HCT116 (cell line): ENCODE measurements around the gene ADAMTS20. TPM values are rescaled to one million over a fixed set of nuclear protein-coding genes. Genes with fewer than 3 reads are reported as not detected.
A peak's percentile ranks its signal among the peaks of the same experiment; 100 is the strongest.

Experiments used
- ATAC-seq: fragments of 200-7000 bp; cut with Tn5 transposase; 2 replicates; pipeline ENCODE4 v1.9.1; 2020; ENCODE audit warnings: mild to moderate bottlenecking, moderate library complexity
- BruUV-seq: library from RNA; stranded (reverse); fragments of 400-500 nt; replicated peaks from 2 replicates; lab custom pipeline; 2021; lab: Mats Ljungman, UMichigan
- CTCF ChIA-PET: fragments of 300-600 bp; sonication (Branson Sonifier 250); formaldehyde crosslinking; loops from one replicate; lab custom pipeline; 2021; ENCODE audit warnings: antibody characterized with exemption; lab: Charles Lee
- POLR2A ChIA-PET: fragments of 300-600, 350-600 bp; sonication (Branson Sonifier 250); formaldehyde crosslinking; loops from one replicate; lab custom pipeline; 2021; ENCODE audit warnings: antibody characterized with exemption; lab: Charles Lee
- RAD21 ChIA-PET, 2 experiments: fragments of 300-600 bp; sonication (Branson Sonifier 250); formaldehyde crosslinking; loops; one replicate each; lab custom pipeline; 2023; ENCODE audit warnings: low total read pairs in 2 of 2; ENCODE audit not compliant: uncharacterized antibody in 2 of 2, unreplicated experiment in 2 of 2, low non-redundant PET in 1 of 2; lab: Charles Lee
- DNase-seq: peaks from one replicate; pipeline ENCODE4 v3.0.0-alpha.2; 2010; ENCODE audit warnings: low read depth, low spot score
- H2AFZ ChIP-seq: fragments of 200-600 bp; shearing (Covaris generic), sonication (generic); 2 replicates; pipeline ENCODE4 v1.6.1; 2017; ENCODE audit warnings: low read depth, mixed run types, mixed read lengths, antibody characterized with exemption, low read length; ENCODE audit not compliant: poor library complexity, severe bottlenecking
- H3K27ac ChIP-seq: 2 replicates; pipeline ENCODE4 v1.5.1; 2012; ENCODE audit warnings: low read depth, low read length
- H3K27me3 ChIP-seq: fragments of 200-600 bp; sonication (generic); 2 replicates; pipeline ENCODE4 v1.6.1; 2016; ENCODE audit warnings: mixed run types, low read length, mixed read lengths; ENCODE audit not compliant: insufficient read depth
- H3K36me3 ChIP-seq, 2 experiments: fragments of 200-500 bp in 1 of 2; fragments of 200-600 bp in 1 of 2; sonication (Bioruptor generic) in 1 of 2; sonication (generic) in 1 of 2; 2 replicates each; pipeline versions ENCODE4 v1.5.1 to v1.6.1; 2014 to 2016; ENCODE audit warnings: low read length in 2 of 2, inconsistent platforms in 1 of 2, mixed read lengths in 1 of 2, mixed run types in 1 of 2; ENCODE audit not compliant: insufficient read depth in 2 of 2, control insufficient read depth in 1 of 2
- H3K4me1 ChIP-seq, 2 experiments: fragments of 200-600 bp in 1 of 2; sonication (generic) in 1 of 2; 2 replicates each; pipeline versions ENCODE4 v1.5.1 to v1.6.1; 2012 to 2017; ENCODE audit warnings: low read length in 2 of 2, inconsistent platforms in 1 of 2, mild to moderate bottlenecking in 1 of 2, mixed read lengths in 1 of 2, mixed run types in 1 of 2, moderate library complexity in 1 of 2; ENCODE audit not compliant: insufficient read depth in 2 of 2, control insufficient read depth in 1 of 2
- H3K4me2 ChIP-seq: fragments of 200-600 bp; sonication (generic); 2 replicates; pipeline ENCODE4 v1.6.1; 2017; ENCODE audit warnings: mixed run types, low read length, mixed read lengths
- H3K4me3 ChIP-seq, 2 experiments: fragments of 200-600 bp in 1 of 2; sonication (generic) in 1 of 2; replicated peaks in 1 of 2; 2 replicates each; pipeline ENCODE4 v1.5.1; 2011 to 2016; ENCODE audit warnings: low read length in 2 of 2, control low read depth in 1 of 2, low read depth in 1 of 2, mild to moderate bottlenecking in 1 of 2, mixed read lengths in 1 of 2, mixed run types in 1 of 2
- H3K79me2 ChIP-seq: fragments of 200-600 bp; sonication (generic); 2 replicates; pipeline ENCODE4 v1.6.1; 2017; ENCODE audit warnings: mild to moderate bottlenecking, mixed run types, low read length, moderate library complexity, mixed read lengths; ENCODE audit not compliant: insufficient read depth
- H3K9ac ChIP-seq: fragments of 200-600 bp; sonication (generic); 2 replicates; pipeline ENCODE4 v1.6.1; 2016; ENCODE audit warnings: low read length, mixed read lengths
- H3K9me2 ChIP-seq: fragments of 200-600 bp; sonication (generic), shearing (Covaris generic); 2 replicates; pipeline ENCODE4 v1.6.1; 2017; ENCODE audit warnings: mixed run types, mild to moderate bottlenecking, moderate library complexity; ENCODE audit not compliant: insufficient read depth
- H3K9me3 ChIP-seq, 2 experiments: fragments of 200-500 bp in 1 of 2; fragments of 200-600 bp in 1 of 2; sonication (Bioruptor generic) in 1 of 2; sonication (generic) in 1 of 2; 2 replicates each; pipeline ENCODE4 v1.6.1; 2014 to 2017; ENCODE audit warnings: low read length in 2 of 2, mixed read lengths in 2 of 2, inconsistent platforms in 1 of 2, low read depth in 1 of 2, mild to moderate bottlenecking in 1 of 2, mixed run types in 1 of 2, moderate library complexity in 1 of 2; ENCODE audit not compliant: control insufficient read depth in 1 of 2, insufficient read depth in 1 of 2
- H4K20me1 ChIP-seq: fragments of 200-600 bp; sonication (generic), shearing (Covaris generic); 2 replicates; pipeline ENCODE4 v1.6.1; 2017; ENCODE audit warnings: mixed run types, mild to moderate bottlenecking, moderate library complexity; ENCODE audit not compliant: insufficient read depth
- ATF3 ChIP-seq: IDR thresholded peaks from 2 replicates; pipeline ENCODE4 v1.6.1; 2012
- CBX3 ChIP-seq: IDR thresholded peaks from 2 replicates; pipeline ENCODE4 v1.6.1; 2012; ENCODE audit warnings: low read depth
- CEBPB ChIP-seq: IDR thresholded peaks from 2 replicates; pipeline ENCODE4 v1.6.1; 2012; ENCODE audit warnings: low read depth
- CTCF ChIP-seq, 3 experiments: fragments of 200-600 bp in 1 of 3; sonication (generic) in 1 of 3; IDR thresholded peaks in 2 of 3; conservative IDR thresholded peaks in 1 of 3; 2 replicates each; pipeline ENCODE4 v1.5.1; 2012 to 2017; ENCODE audit warnings: low read depth in 2 of 3, low read length in 2 of 3, antibody characterized with exemption in 1 of 3, borderline replicate concordance in 1 of 3, control low read depth in 1 of 3, mild to moderate bottlenecking in 1 of 3, mixed read lengths in 1 of 3, mixed run types in 1 of 3, moderate library complexity in 1 of 3; ENCODE audit not compliant: insufficient read depth in 1 of 3
- EGR1 ChIP-seq: IDR thresholded peaks from 2 replicates; pipeline ENCODE4 v1.6.1; 2012; ENCODE audit warnings: low read depth
- FOSL1 ChIP-seq: IDR thresholded peaks from 2 replicates; pipeline ENCODE4 v1.6.1; 2012; ENCODE audit warnings: low read depth
- JUND ChIP-seq: IDR thresholded peaks from 2 replicates; pipeline ENCODE4 v1.6.1; 2012
- POLR2AphosphoS5 ChIP-seq: IDR thresholded peaks from 2 replicates; pipeline ENCODE4 v1.6.1; 2011; ENCODE audit warnings: mild to moderate bottlenecking, low read depth, low read length, moderate library complexity
- REST ChIP-seq: IDR thresholded peaks from 2 replicates; pipeline ENCODE4 v1.6.1; 2012; ENCODE audit warnings: low read depth
- SIN3A ChIP-seq: IDR thresholded peaks from 2 replicates; pipeline ENCODE4 v1.6.1; 2012; ENCODE audit warnings: low read depth
- TCF7L2 ChIP-seq: IDR thresholded peaks from 2 replicates; pipeline ENCODE4 v1.7.0; 2011; ENCODE audit warnings: borderline replicate concordance, inconsistent platforms; ENCODE audit not compliant: insufficient read depth, insufficient read length; ENCODE audit errors: extremely low read depth
- ZBTB33 ChIP-seq: IDR thresholded peaks from 2 replicates; pipeline ENCODE4 v1.6.1; 2011; ENCODE audit warnings: mild to moderate bottlenecking, low read length, moderate library complexity; ENCODE audit not compliant: insufficient replicate concordance; ENCODE audit errors: extremely low read depth
- ZFX ChIP-seq: fragments of 450-650 bp; IDR thresholded peaks from 2 replicates; pipeline ENCODE4 v1.6.1; 2017
- intact Hi-C: fragments of 100-400 bp; cut with micrococcal nuclease; formaldehyde crosslinking; loops from 2 replicates; pipeline ENCODE4 v1.10.0; 2022
- total RNA-seq: library from RNA; stranded (reverse); gene quantifications from one replicate; pipeline ENCODE4 v1.2.1, GENCODE V29; 2021; ENCODE audit not compliant: unreplicated experiment

ADAMTS20 gene
- total RNA-seq, 1 experiment from 2014 or later: not detected

- H3K9me2 ChIP-seq: no peaks in the 10 kb centered on the region
- no peak overlapping the region for H3K4me3 ChIP-seq
- H2AFZ ChIP-seq: no peak overlapping the region
- CTCF ChIA-PET: no interaction called here
- no peaks in the 10 kb centered on the region for H3K36me3 ChIP-seq
- H3K27me3 ChIP-seq: no peaks in the 10 kb centered on the region
- DNase-seq (no peak), ATAC-seq (no peak)
- TF ChIP-seq FOSL1 (no peak), TCF7L2 (no peak), CEBPB (peak; percentile 81), POLR2AphosphoS5 (no peak), JUND (0 out of 2 replicates have a peak, but pooled peaks have one; percentile 21), SIN3A (no peak)
- no peak overlapping the region for H3K4me2 ChIP-seq
- H4K20me1 ChIP-seq: no peaks in the 10 kb centered on the region
- no peak overlapping the region for H3K9ac ChIP-seq
- BruUV-seq: no TSS peak
- no peaks in the 10 kb centered on the region for H3K79me2 ChIP-seq
- no peak overlapping the region for H3K27ac ChIP-seq
- no peaks in the 10 kb centered on the region for H3K9me3 ChIP-seq
- RAD21 ChIA-PET: no interaction called here
- no peaks in the 10 kb centered on the region for H3K4me1 ChIP-seq
- POLR2A ChIA-PET: no interaction called here
- intact Hi-C loops: no loop called here
Observed at GRCh38 chr12:43306066-43306465, 245.9 kb downstream of the ADAMTS20 start.

GRCh38 chr12:43305065-43305464, 246.9 kb downstream of the ADAMTS20 start:
- H3K9ac ChIP-seq: no peak overlapping the region
- H3K4me1 ChIP-seq: no peaks in the 10 kb centered on the region
- no peaks in the 10 kb centered on the region; a peak in 1 of 4 replicates for H3K36me3 ChIP-seq
- ATAC-seq: no peak
- H4K20me1 ChIP-seq: no peaks in the 10 kb centered on the region
- ChIA-PET CTCF (no interaction called here), RAD21 (no interaction called here), POLR2A (no interaction called here)
- no peak overlapping the region for H3K4me2 ChIP-seq
- no peaks in the 10 kb centered on the region for H3K9me3 ChIP-seq
- intact Hi-C loops: no loop called here
- H3K27ac ChIP-seq: no peak overlapping the region
- H3K9me2 ChIP-seq: no peaks in the 10 kb centered on the region
- no peaks in the 10 kb centered on the region for H3K27me3 ChIP-seq
- H3K4me3 ChIP-seq: no peak overlapping the region
- H2AFZ ChIP-seq: no peak overlapping the region
- DNase-seq: no peak
- H3K79me2 ChIP-seq: no peaks in the 10 kb centered on the region
- BruUV-seq: no TSS peak
- TF ChIP-seq FOSL1 (no peak), ATF3 (no peak), CTCF (IDR thresholded peaks at IDR 0.05 in 2 of 3, conservative IDR thresholded peaks at IDR 0.05 in 1 of 3; ENCODE audit: borderline replicate concordance in 1 of 3, insufficient read depth in 1 of 3, low read depth in 2 of 3, low read length in 2 of 3) (no peak), EGR1 (no peak), SIN3A (no peak), CBX3 (no peak), ZBTB33 (no peak), REST (no peak), ZFX (no peak), CEBPB (no peak)
